WTC11 (cell line): ENCODE data around the gene RASGRP2.

Source experiments
- SP1 ChIP-seq: sonication (generic); formaldehyde crosslinking; conservative IDR thresholded peaks from 2 replicates; pipeline ENCODE4 v1.8.1; 2022; ENCODE audit warnings: missing genetic modification reagents
- TF ChIP-seq, protein P1 (sequence below): fragments of 200-600 bp; IDR thresholded peaks from 2 replicates; pipeline ENCODE4 v1.8.0; 2022; ENCODE audit warnings: antibody characterized with exemption

DNA sequence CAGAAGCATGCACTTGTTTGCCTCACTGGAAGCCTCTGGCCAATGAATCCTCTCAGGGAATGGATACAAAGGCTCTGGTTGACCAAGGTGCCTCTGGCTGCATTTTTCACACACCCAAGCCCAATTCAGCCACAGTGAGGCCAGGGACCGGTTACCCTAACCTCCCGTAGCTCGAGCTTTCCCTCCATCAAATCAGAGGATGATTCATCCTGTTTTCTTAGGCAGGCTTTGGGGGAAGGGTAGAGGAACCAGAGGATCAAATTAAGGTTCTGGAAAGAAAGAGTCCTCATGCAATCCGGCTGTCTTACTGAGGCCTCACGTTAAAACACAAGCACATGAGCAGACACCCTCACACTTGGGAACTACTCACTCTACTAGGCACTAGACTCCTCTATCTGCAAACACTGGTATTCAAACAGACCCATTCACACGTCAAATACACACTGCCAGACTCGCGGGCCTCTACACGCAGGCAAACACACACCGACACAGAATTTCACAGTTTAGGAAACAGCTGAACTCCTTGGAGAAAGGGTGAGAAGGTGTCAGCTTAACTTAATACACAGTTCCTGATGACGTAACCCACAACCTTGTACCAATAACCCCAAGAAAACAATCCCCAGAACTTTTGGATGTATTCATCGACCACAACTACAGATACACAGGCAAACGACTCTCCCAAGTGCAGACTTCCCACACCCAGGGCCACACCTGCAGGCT is 33.4 kb downstream of the RASGRP2 start:
- TF ChIP-seq SP1 (CRISPR knock-in tag) = no peak
- TF ChIP-seq, protein P1, sequence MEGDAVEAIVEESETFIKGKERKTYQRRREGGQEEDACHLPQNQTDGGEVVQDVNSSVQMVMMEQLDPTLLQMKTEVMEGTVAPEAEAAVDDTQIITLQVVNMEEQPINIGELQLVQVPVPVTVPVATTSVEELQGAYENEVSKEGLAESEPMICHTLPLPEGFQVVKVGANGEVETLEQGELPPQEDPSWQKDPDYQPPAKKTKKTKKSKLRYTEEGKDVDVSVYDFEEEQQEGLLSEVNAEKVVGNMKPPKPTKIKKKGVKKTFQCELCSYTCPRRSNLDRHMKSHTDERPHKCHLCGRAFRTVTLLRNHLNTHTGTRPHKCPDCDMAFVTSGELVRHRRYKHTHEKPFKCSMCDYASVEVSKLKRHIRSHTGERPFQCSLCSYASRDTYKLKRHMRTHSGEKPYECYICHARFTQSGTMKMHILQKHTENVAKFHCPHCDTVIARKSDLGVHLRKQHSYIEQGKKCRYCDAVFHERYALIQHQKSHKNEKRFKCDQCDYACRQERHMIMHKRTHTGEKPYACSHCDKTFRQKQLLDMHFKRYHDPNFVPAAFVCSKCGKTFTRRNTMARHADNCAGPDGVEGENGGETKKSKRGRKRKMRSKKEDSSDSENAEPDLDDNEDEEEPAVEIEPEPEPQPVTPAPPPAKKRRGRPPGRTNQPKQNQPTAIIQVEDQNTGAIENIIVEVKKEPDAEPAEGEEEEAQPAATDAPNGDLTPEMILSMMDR = no peak
